Measurements from ENCODE around the gene TMEM250.

TMEM250 gene

GRCh38 chr9:136082496-136083361, 35.9 kb downstream of the TMEM250 start:
- DNase-seq (ENCODE audit: low read depth in 2 of 2), result no peak

- DNase-seq (ENCODE audit: low read depth in 2 of 2), result no peak
These were observed 36.7 kb downstream of the TMEM250 start for GRCh38 chr9:136081826-136082495.

GRCh38 chr9:136081113-136081825, 37.4 kb downstream of the TMEM250 start:
- DNase-seq (ENCODE audit: low read depth in 2 of 2), result no peak

- DNase-seq (ENCODE audit: low read depth in 2 of 2), result no peak
These were observed 38.0 kb downstream of the TMEM250 start for GRCh38 chr9:136080716-136081112.

GRCh38 chr9:136079916-136080246, 38.8 kb downstream of the TMEM250 start:
- DNase-seq (ENCODE audit: low read depth in 2 of 2), result no peak

- DNase-seq (ENCODE audit: low read depth in 2 of 2), result no peak
These were observed 39.3 kb downstream of the TMEM250 start for GRCh38 chr9:136079211-136079915.

GRCh38 chr9:136078498-136079011, 40.1 kb downstream of the TMEM250 start:
- DNase-seq (ENCODE audit: low read depth in 2 of 2), result no peak

- no peak for DNase-seq (ENCODE audit: low read depth in 2 of 2)
These were observed 40.7 kb downstream of the TMEM250 start for GRCh38 chr9:136078024-136078423.

GRCh38 chr9:136077491-136077890, 41.2 kb downstream of the TMEM250 start:
- no peak for DNase-seq (ENCODE audit: low read depth in 2 of 2)

- no peak for DNase-seq (ENCODE audit: low read depth in 2 of 2)
These were observed 42.6 kb downstream of the TMEM250 start for GRCh38 chr9:136075881-136076678.

GRCh38 chr9:136075134-136075841, 43.4 kb downstream of the TMEM250 start:
- no peak for DNase-seq (ENCODE audit: low read depth in 2 of 2)

- no peak for DNase-seq (ENCODE audit: low read depth in 2 of 2)
These were observed 44.0 kb downstream of the TMEM250 start for GRCh38 chr9:136074706-136075105.
